ENCODE measurements around the gene DCLK1. TPM values are rescaled to one million over a fixed set of nuclear protein-coding genes. Genes with fewer than 3 reads are reported as not detected.

DCLK1 gene
- total and polyA plus RNA-seq, 7 experiments from 2014 or later: not detected

DNA sequence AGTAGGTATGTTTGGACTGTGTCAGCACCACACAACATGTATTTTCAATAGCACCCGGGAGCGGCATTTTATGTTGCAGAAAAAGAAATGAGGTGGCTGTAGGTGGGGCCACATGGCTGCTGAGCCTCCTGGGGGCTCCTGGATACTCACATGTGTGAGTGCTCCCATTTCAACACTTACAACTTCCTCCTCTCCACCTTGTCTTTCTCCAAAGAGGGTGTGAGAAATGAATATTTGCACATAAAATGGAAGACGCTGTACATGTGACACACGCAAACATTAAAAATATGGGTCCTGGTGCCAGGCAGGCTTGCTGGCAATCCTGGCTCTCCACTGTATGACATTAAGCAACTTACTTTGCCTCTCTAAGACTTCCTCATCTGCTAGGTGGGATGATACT, 222.1 kb downstream of the DCLK1 start:
- POLR2A ChIA-PET: no interaction called here
- intact Hi-C loops (cut with micrococcal nuclease): no loop called here
- Mint-ChIP-seq H3K36me3 (no peaks in the 10 kb centered on the region), H3K27me3 (no peaks in the 10 kb centered on the region), H3K4me1 (no peaks in the 10 kb centered on the region), H3K27ac (no peak overlapping the region), H3K4me3 (no peak overlapping the region), H3K9me3 (peaks cover 0 to 10% (median 1%) of the 10 kb centered on the region in 11 donors)
- CTCF ChIA-PET: no interaction called here
- no peak overlapping the region for H3K4me3 ChIP-seq (ENCODE audit: low read length)
- H3K9me3 ChIP-seq (ENCODE audit: control insufficient read depth in 2 of 3, low read length in 3 of 3): no peaks in the 10 kb centered on the region
- ATAC-seq (no peak), DNase-seq (no peak)
- H3K27me3 ChIP-seq (ENCODE audit: control insufficient read depth in 2 of 2, insufficient read depth in 2 of 2, low read length in 2 of 2): no peaks in the 10 kb centered on the region
- H3K36me3 ChIP-seq (ENCODE audit: control insufficient read depth in 2 of 3, insufficient read depth in 3 of 3, low read length in 3 of 3): no peaks in the 10 kb centered on the region
- no peaks in the 10 kb centered on the region for H3K4me1 ChIP-seq (ENCODE audit: control insufficient read depth in 2 of 2, insufficient read depth in 2 of 2, low read length in 2 of 2)
- H3K27ac ChIP-seq (ENCODE audit: low read depth, low read length): no peak overlapping the region

- ATAC-seq: no peak
- CTCF ChIA-PET: no interaction called here
Measured at GRCh38 chr13:35908226-35908625, 223.0 kb downstream of the DCLK1 start.

DNA sequence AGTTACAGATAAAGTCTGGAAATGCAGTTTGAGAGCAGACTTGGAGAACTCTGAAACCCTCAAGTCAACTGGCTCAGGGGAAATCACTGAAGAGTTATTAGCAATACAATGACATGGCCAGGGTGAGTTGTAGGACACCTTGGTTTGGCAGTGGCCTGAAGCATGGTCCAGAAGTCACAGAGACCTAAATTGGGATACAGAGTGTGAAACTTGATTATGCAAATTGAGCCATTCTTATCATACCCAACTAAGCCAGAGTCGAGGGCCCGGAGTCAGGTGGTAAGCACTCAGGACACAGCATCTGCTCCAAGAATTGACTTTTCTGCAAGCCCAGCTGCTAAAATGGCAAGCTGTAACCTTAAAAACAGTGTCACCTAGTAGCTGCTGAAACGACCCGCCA, 224.5 kb downstream of the DCLK1 start:
- H3K4me1 Mint-ChIP-seq: no peaks in the 10 kb centered on the region
- no peak overlapping the region for H3K27ac ChIP-seq (ENCODE audit: low read depth, low read length)
- DNase-seq (no peak), ATAC-seq (no peak)
- ChIA-PET CTCF (no interaction called here), POLR2A (no interaction called here)
- no peak overlapping the region for H3K4me3 Mint-ChIP-seq
- no peaks in the 10 kb centered on the region for H3K27me3 ChIP-seq (ENCODE audit: control insufficient read depth in 2 of 2, insufficient read depth in 2 of 2, low read length in 2 of 2)
- H3K4me1 ChIP-seq (ENCODE audit: control insufficient read depth in 2 of 2, insufficient read depth in 2 of 2, low read length in 2 of 2): no peaks in the 10 kb centered on the region
- no peak overlapping the region for H3K4me3 ChIP-seq (ENCODE audit: low read length)
- peaks cover 0 to 4% (median 0%) of the 10 kb centered on the region in 5 donors for H3K27me3 Mint-ChIP-seq
- peaks cover 0 to 8% (median 1%) of the 10 kb centered on the region in 11 donors for H3K9me3 Mint-ChIP-seq
- H3K36me3 ChIP-seq (ENCODE audit: control insufficient read depth in 2 of 3, insufficient read depth in 3 of 3, low read length in 3 of 3): no peaks in the 10 kb centered on the region
- no peak overlapping the region for H3K27ac Mint-ChIP-seq
- intact Hi-C loops (cut with micrococcal nuclease): no loop called here
- no peaks in the 10 kb centered on the region for H3K9me3 ChIP-seq (ENCODE audit: control insufficient read depth in 2 of 3, low read length in 3 of 3)
- H3K36me3 Mint-ChIP-seq: no peaks in the 10 kb centered on the region

More at GRCh38 chr13:35908226-35908625, 223.0 kb downstream of the DCLK1 start:
- H3K9me3 Mint-ChIP-seq: peaks cover 0 to 10% (median 1%) of the 10 kb centered on the region in 11 donors
- Histone ChIP-seq H3K4me3 (ENCODE audit: low read length) (no peak overlapping the region), H3K27ac (ENCODE audit: low read depth, low read length) (no peak overlapping the region), H3K36me3 (ENCODE audit: control insufficient read depth in 2 of 3, insufficient read depth in 3 of 3, low read length in 3 of 3) (no peaks in the 10 kb centered on the region), H3K27me3 (ENCODE audit: control insufficient read depth in 2 of 2, insufficient read depth in 2 of 2, low read length in 2 of 2) (no peaks in the 10 kb centered on the region), H3K4me1 (ENCODE audit: control insufficient read depth in 2 of 2, insufficient read depth in 2 of 2, low read length in 2 of 2) (no peaks in the 10 kb centered on the region), H3K9me3 (ENCODE audit: control insufficient read depth in 2 of 3, low read length in 3 of 3) (no peaks in the 10 kb centered on the region)
- no peaks in the 10 kb centered on the region for H3K27me3 Mint-ChIP-seq
- H3K27ac Mint-ChIP-seq: no peak overlapping the region
- H3K4me3 Mint-ChIP-seq: no peak overlapping the region
- no peak for DNase-seq
- POLR2A ChIA-PET: no interaction called here
- H3K36me3 Mint-ChIP-seq: no peaks in the 10 kb centered on the region
- intact Hi-C loops (cut with micrococcal nuclease): no loop called here
- no peaks in the 10 kb centered on the region for H3K4me1 Mint-ChIP-seq

DNA sequence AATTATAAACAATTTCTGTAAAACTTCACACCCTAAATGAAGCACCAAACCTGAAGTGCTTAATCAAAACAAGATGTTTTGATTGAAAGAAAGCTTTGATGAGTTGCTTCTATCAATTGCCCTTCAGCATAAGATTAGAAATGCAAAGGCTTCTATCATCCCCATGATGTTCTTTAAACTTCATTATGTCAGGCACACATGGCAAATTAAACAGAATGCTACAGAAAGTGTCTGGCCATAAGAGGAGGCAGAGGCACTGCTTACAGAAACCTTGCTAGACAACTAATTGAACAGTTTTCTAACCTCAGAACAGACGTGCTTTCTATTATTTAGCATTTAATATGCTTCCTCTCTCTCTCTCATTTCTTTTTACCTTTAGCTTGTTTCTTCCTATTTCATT, 228.1 kb downstream of the DCLK1 start:
- Mint-ChIP-seq H3K4me1 (no peaks in the 10 kb centered on the region), H3K4me3 (no peak overlapping the region), H3K27ac (no peak overlapping the region), H3K27me3 (peaks cover 0 to 4% (median 0%) of the 10 kb centered on the region in 5 donors), H3K36me3 (no peaks in the 10 kb centered on the region), H3K9me3 (peaks cover 0 to 3% (median 0%) of the 10 kb centered on the region in 11 donors)
- POLR2A ChIA-PET: no interaction called here
- H3K36me3 ChIP-seq (ENCODE audit: control insufficient read depth in 2 of 3, insufficient read depth in 3 of 3, low read length in 3 of 3): no peaks in the 10 kb centered on the region
- DNase-seq (no peak), ATAC-seq (no peak)
- no peak overlapping the region for H3K4me3 ChIP-seq (ENCODE audit: low read length)
- CTCF ChIA-PET: no interaction called here
- intact Hi-C loops (cut with micrococcal nuclease): no loop called here
- no peak overlapping the region for H3K27ac ChIP-seq (ENCODE audit: low read depth, low read length)
- no peaks in the 10 kb centered on the region for H3K9me3 ChIP-seq (ENCODE audit: control insufficient read depth in 2 of 3, low read length in 3 of 3)
- H3K4me1 ChIP-seq (ENCODE audit: control insufficient read depth in 2 of 2, insufficient read depth in 2 of 2, low read length in 2 of 2): no peaks in the 10 kb centered on the region
- H3K27me3 ChIP-seq (ENCODE audit: control insufficient read depth in 2 of 2, insufficient read depth in 2 of 2, low read length in 2 of 2): no peaks in the 10 kb centered on the region

GRCh38 chr13:35898041-35898440, 233.1 kb downstream of the DCLK1 start:
- Mint-ChIP-seq H3K4me3 (no peak overlapping the region), H3K27me3 (peaks cover 0 to 8% (median 0%) of the 10 kb centered on the region in 5 donors), H3K9me3 (peaks cover 0 to 5% (median 0%) of the 10 kb centered on the region in 11 donors), H3K27ac (no peak overlapping the region), H3K36me3 (no peaks in the 10 kb centered on the region), H3K4me1 (no peaks in the 10 kb centered on the region)
- no peak for DNase-seq
- ATAC-seq: no peak
- Histone ChIP-seq H3K9me3 (ENCODE audit: control insufficient read depth in 2 of 3, low read length in 3 of 3) (no peaks in the 10 kb centered on the region), H3K27me3 (ENCODE audit: control insufficient read depth in 2 of 2, insufficient read depth in 2 of 2, low read length in 2 of 2) (no peaks in the 10 kb centered on the region), H3K4me1 (ENCODE audit: control insufficient read depth in 2 of 2, insufficient read depth in 2 of 2, low read length in 2 of 2) (no peaks in the 10 kb centered on the region), H3K27ac (ENCODE audit: low read depth, low read length) (no peak overlapping the region), H3K4me3 (ENCODE audit: low read length) (no peak overlapping the region), H3K36me3 (ENCODE audit: control insufficient read depth in 2 of 3, insufficient read depth in 3 of 3, low read length in 3 of 3) (no peaks in the 10 kb centered on the region)
- intact Hi-C loops (cut with micrococcal nuclease): no loop called here
- ChIA-PET POLR2A (no interaction called here), CTCF (no interaction called here)

GRCh38 chr13:35894636-35895035, 236.5 kb downstream of the DCLK1 start:
- intact Hi-C loops (cut with micrococcal nuclease): no loop called here
- H3K9me3 Mint-ChIP-seq: peaks cover 0 to 5% (median 0%) of the 10 kb centered on the region in 11 donors
- CTCF ChIA-PET: no interaction called here
- Histone ChIP-seq H3K27ac (ENCODE audit: low read depth, low read length) (no peak overlapping the region), H3K4me1 (ENCODE audit: control insufficient read depth in 2 of 2, insufficient read depth in 2 of 2, low read length in 2 of 2) (no peaks in the 10 kb centered on the region), H3K27me3 (ENCODE audit: control insufficient read depth in 2 of 2, insufficient read depth in 2 of 2, low read length in 2 of 2) (no peaks in the 10 kb centered on the region), H3K4me3 (ENCODE audit: low read length) (no peak overlapping the region), H3K36me3 (ENCODE audit: control insufficient read depth in 2 of 3, insufficient read depth in 3 of 3, low read length in 3 of 3) (no peaks in the 10 kb centered on the region), H3K9me3 (ENCODE audit: control insufficient read depth in 2 of 3, low read length in 3 of 3) (no peaks in the 10 kb centered on the region)
- H3K27ac Mint-ChIP-seq: no peak overlapping the region
- H3K27me3 Mint-ChIP-seq: peaks cover 0 to 7% (median 0%) of the 10 kb centered on the region in 5 donors
- POLR2A ChIA-PET: no interaction called here
- no peak for DNase-seq
- H3K36me3 Mint-ChIP-seq: no peaks in the 10 kb centered on the region
- ATAC-seq: no peak
- H3K4me3 Mint-ChIP-seq: no peak overlapping the region
- no peaks in the 10 kb centered on the region for H3K4me1 Mint-ChIP-seq

DNA sequence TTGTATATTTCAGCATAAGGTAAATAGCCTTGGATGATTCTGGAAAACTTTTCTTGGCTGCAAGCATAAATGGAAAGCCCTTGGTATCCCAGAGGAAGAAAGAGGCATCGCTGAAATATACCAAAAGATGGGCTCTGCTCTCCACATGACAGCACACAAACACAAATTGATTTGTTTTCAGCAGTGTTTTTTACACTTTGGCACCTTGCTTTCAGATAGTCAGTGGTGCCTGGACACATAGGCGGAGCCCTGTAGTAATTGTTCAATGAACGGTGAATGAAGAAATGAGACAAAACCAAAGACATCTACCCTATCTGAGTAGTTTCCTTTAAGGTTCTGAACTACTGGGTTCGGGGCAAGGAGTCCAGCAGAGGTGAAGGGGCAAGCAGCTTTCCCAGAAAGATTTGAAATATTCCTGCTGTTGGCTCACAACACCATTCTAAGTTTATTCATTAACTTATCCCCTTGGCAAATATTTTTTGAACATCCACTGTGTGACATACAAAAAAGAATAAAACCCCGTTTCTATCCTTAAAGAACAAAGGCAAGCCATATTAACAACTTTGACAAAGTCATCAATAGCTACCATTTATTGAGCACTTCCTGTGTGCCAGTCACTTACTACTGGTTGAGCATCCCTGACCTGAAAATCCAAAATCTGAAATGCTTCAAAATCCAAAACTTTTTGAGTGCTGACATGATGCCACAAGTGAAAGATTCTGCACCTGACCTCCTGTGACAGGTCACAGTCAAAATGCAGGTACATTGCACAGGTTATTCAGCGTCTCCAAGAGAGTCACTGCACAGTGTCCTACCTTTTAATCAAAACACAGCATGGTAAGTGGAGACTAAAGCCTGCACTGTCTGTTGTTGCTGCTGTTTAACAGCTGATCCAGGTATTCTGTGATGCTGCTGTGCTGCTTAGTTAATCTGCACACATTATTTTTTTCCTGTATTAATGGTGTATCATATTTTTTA, 238.1 kb downstream of the DCLK1 start:
- DNase-seq (no peak), ATAC-seq (no peak)
- no peaks in the 10 kb centered on the region for H3K36me3 Mint-ChIP-seq
- peaks cover 0 to 7% (median 2%) of the 10 kb centered on the region in 5 donors for H3K27me3 Mint-ChIP-seq
- H3K4me1 ChIP-seq (ENCODE audit: control insufficient read depth in 2 of 2, insufficient read depth in 2 of 2, low read length in 2 of 2): no peaks in the 10 kb centered on the region
- no peak overlapping the region for H3K4me3 Mint-ChIP-seq
- H3K9me3 Mint-ChIP-seq: peaks cover 0 to 5% (median 0%) of the 10 kb centered on the region in 11 donors
- H3K27ac Mint-ChIP-seq: no peak overlapping the region
- H3K27me3 ChIP-seq (ENCODE audit: control insufficient read depth in 2 of 2, insufficient read depth in 2 of 2, low read length in 2 of 2): no peaks in the 10 kb centered on the region
- no peaks in the 10 kb centered on the region for H3K4me1 Mint-ChIP-seq
- H3K27ac ChIP-seq (ENCODE audit: low read depth, low read length): no peak overlapping the region
- POLR2A ChIA-PET: no interaction called here
- no peak overlapping the region for H3K4me3 ChIP-seq (ENCODE audit: low read length)
- H3K9me3 ChIP-seq (ENCODE audit: control insufficient read depth in 2 of 3, low read length in 3 of 3): no peaks in the 10 kb centered on the region
- no peaks in the 10 kb centered on the region for H3K36me3 ChIP-seq (ENCODE audit: control insufficient read depth in 2 of 3, insufficient read depth in 3 of 3, low read length in 3 of 3)
- CTCF ChIA-PET: no interaction called here
- intact Hi-C loops (cut with micrococcal nuclease): no loop called here
